GM18858 (cell line): ENCODE results near the gene CD164.
"Not testable (repeated sequence)": the region's sequence is repeated elsewhere in the genome, so short reads cannot be mapped to it uniquely, and the experiment has no call there.

Experiments
- ATAC-seq: cut with Tn5 transposase; IDR thresholded peaks from one replicate; pipeline ENCODE4 v1.9.1; 2021; ENCODE audit not compliant: unreplicated experiment

CD164 gene

GRCh38 chr6:109344226-109344625 is 38.0 kb downstream of the CD164 start:
- ATAC-seq: no peak

GRCh38 chr6:109343518-109343917 is 38.7 kb downstream of the CD164 start:
- no peak for ATAC-seq

- ATAC-seq: no peak
Observed at GRCh38 chr6:109342911-109343310, 39.4 kb downstream of the CD164 start.

GRCh38 chr6:109342506-109342905 is 39.8 kb downstream of the CD164 start:
- ATAC-seq: no peak

GRCh38 chr6:109340811-109341210 is 41.5 kb downstream of the CD164 start:
- ATAC-seq: no peak

- no peak for ATAC-seq
Observed at GRCh38 chr6:109339906-109340678, 42.2 kb downstream of the CD164 start.

GRCh38 chr6:109336221-109336961 is 45.9 kb downstream of the CD164 start:
- no peak for ATAC-seq

- not testable (repeated sequence) for ATAC-seq
Observed at GRCh38 chr6:109333870-109334269, 48.4 kb downstream of the CD164 start.

GRCh38 chr6:109332748-109333147 is 49.5 kb downstream of the CD164 start:
- no peak for ATAC-seq

- no peak for ATAC-seq
Observed at GRCh38 chr6:109331081-109331480, 51.2 kb downstream of the CD164 start.

- ATAC-seq: no peak
Observed at GRCh38 chr6:109330263-109330662, 52.0 kb downstream of the CD164 start.

- ATAC-seq: no peak
Observed at GRCh38 chr6:109328629-109329028, 53.6 kb downstream of the CD164 start.

GRCh38 chr6:109327959-109328358 is 54.3 kb downstream of the CD164 start:
- ATAC-seq: no peak

- no peak for ATAC-seq
Observed at GRCh38 chr6:109327491-109327890, 54.8 kb downstream of the CD164 start.

GRCh38 chr6:109326351-109326750 is 55.9 kb downstream of the CD164 start:
- no peak for ATAC-seq

GRCh38 chr6:109325400-109325801 is 56.9 kb downstream of the CD164 start:
- ATAC-seq: no peak

- ATAC-seq: no peak
Observed at GRCh38 chr6:109323241-109323640, 59.0 kb downstream of the CD164 start.

- no peak for ATAC-seq
Observed at GRCh38 chr6:109322825-109323224, 59.4 kb downstream of the CD164 start.

- no peak for ATAC-seq
Observed at GRCh38 chr6:109321752-109322151, 60.5 kb downstream of the CD164 start.

GRCh38 chr6:109320072-109320471 is 62.2 kb downstream of the CD164 start:
- ATAC-seq: no peak

GRCh38 chr6:109318328-109318876 is 63.9 kb downstream of the CD164 start:
- no peak for ATAC-seq

GRCh38 chr6:109316909-109317308 is 65.4 kb downstream of the CD164 start:
- no peak for ATAC-seq
